Smooth muscle cell (in vitro differentiated cells): ENCODE results near the gene PPP2R2D. TPM values are rescaled to one million over a fixed set of nuclear protein-coding genes. Genes with fewer than 3 reads are reported as not detected.
"Not testable (repeated sequence)": the region's sequence is repeated elsewhere in the genome, so short reads cannot be mapped to it uniquely, and the experiment has no call there.

Experiments used
- DNase-seq: peaks from one replicate; lab custom pipeline; 2025; ENCODE audit not compliant: unreplicated experiment; lab: John Stamatoyannopoulos, UW
- H2AFZ ChIP-seq: fragments of 200-600 bp; sonication (generic); 2 replicates; pipeline ENCODE4 v1.6.0; 2016; ENCODE audit warnings: antibody characterized with exemption, low read depth, mild to moderate bottlenecking
- H3F3A ChIP-seq: fragments of 200-600 bp; sonication (generic); 2 replicates; pipeline ENCODE4 v1.6.0; 2017; ENCODE audit warnings: antibody characterized with exemption, low read depth
- H3K27ac ChIP-seq: fragments of 200-600 bp; sonication (generic); 2 replicates; pipeline ENCODE4 v1.5.1; 2016; ENCODE audit warnings: low read depth, mild to moderate bottlenecking
- H3K27me3 ChIP-seq: fragments of 200-600 bp; sonication (generic); 2 replicates; pipeline ENCODE4 v1.6.1; 2016; ENCODE audit warnings: low read depth, mild to moderate bottlenecking
- H3K36me3 ChIP-seq: fragments of 200-600 bp; sonication (generic); 2 replicates; pipeline ENCODE4 v1.5.1; 2016; ENCODE audit warnings: low read depth
- H3K4me1 ChIP-seq: fragments of 200-600 bp; sonication (generic); 2 replicates; pipeline ENCODE4 v1.5.1; 2016; ENCODE audit warnings: low read depth
- H3K4me2 ChIP-seq: fragments of 200-600 bp; sonication (generic); 2 replicates; pipeline ENCODE4 v1.6.0; 2016; ENCODE audit warnings: mild to moderate bottlenecking
- H3K4me3 ChIP-seq: fragments of 200-600 bp; sonication (generic); 2 replicates; pipeline ENCODE4 v1.5.1; 2016; ENCODE audit warnings: mild to moderate bottlenecking
- H3K79me2 ChIP-seq: fragments of 200-600 bp; sonication (generic); 2 replicates; pipeline ENCODE4 v1.6.0; 2016; ENCODE audit warnings: low read depth, mild to moderate bottlenecking
- H3K9ac ChIP-seq: fragments of 200-600 bp; sonication (generic); 2 replicates; pipeline ENCODE4 v1.6.0; 2016; ENCODE audit warnings: low read depth
- H3K9me3 ChIP-seq: fragments of 200-600 bp; sonication (generic); replicated peaks from 2 replicates; pipeline ENCODE4 v1.5.1; 2016; ENCODE audit warnings: low read depth
- H4K20me1 ChIP-seq: fragments of 200-600 bp; sonication (generic); 2 replicates; pipeline ENCODE4 v1.6.0; 2016; ENCODE audit warnings: low read depth
- CTCF ChIP-seq: fragments of 200-600 bp; sonication (generic); IDR thresholded peaks from 2 replicates; pipeline ENCODE4 v1.5.1; 2017; ENCODE audit warnings: borderline replicate concordance, mild to moderate bottlenecking, antibody characterized with exemption; ENCODE audit not compliant: insufficient read depth, poor library complexity, severe bottlenecking
- WGBS: methylation state at CpG from one replicate; pipeline ENCODE4 v1.1.7; 2016; ENCODE audit warnings: low lambda C conversion rate; 5-methylcytosine and 5-hydroxymethylcytosine counted together
- polyA plus RNA-seq: library from polyadenylated mRNA; unstranded; fragments of >200 nt; fragmentation: Nextera tagmentation; extraction: Ambion mirVana; gene quantifications from 2 replicates; pipeline ENCODE4 v1.2.1, GENCODE V29; 2016
- total RNA-seq: library from RNA; depleted of rRNA; stranded (reverse); fragments of >200 nt; gene quantifications from 2 replicates; pipeline ENCODE4 v1.2.3, GENCODE V29; 2014

The PPP2R2D gene
- total and polyA plus RNA-seq, 2 experiments from 2014 or later: 22.5 to 27.1 TPM

DNA sequence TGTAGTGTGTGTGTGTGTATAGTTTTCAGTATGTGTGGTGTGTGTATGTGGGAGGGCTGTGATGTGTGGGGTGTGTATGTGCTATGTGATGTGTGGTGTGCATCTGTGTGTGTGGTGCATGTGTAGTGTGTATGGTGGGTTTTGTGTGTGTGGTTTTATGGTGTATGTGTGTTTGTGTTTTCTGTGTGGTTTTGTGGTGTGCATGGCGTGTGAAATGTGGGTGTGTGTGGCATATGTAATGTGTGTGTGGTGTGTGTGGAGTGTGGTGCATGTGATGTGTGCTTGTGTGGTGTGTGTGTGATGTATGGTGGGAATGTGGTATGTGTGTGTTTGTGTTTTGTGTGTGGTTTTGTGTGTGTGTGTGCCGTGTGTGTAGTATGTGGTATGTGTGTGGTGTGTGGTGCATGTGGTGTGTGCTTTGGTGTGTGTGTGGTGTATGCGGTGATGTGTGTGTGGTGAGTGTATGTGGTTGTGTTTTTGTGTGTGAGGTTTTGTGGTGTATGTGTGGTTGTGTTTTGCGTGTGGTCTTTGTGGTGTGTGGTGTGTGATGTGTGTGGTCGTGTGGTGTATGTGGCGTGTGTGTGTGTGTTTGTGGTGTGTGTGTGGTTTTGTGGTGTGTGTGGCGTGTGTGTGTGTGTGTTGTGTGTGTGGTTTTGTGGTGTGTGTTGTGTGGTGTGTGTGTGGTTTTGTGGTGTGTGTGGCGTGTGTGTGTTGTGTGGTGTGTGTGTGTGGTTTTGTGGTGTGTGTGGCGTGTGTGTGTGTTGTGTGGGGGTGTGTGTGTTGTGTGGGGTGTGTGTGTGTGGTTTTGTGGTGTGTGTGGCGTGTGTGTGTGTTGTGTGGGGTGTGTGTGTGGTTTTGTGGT is 18.0 kb upstream of the PPP2R2D start:
- H2AFZ ChIP-seq: no peak overlapping the region
- 93% methylated on average over 6 of the region's 10 CpGs for WGBS
- DNase-seq: no peak
- no peak overlapping the region for H3K4me3 ChIP-seq
- no peaks in the 10 kb centered on the region for H3K36me3 ChIP-seq
- no peaks in the 10 kb centered on the region for H3K9me3 ChIP-seq
- no peak overlapping the region for H3K4me2 ChIP-seq
- no peaks in the 10 kb centered on the region for H4K20me1 ChIP-seq
- no peak for TF ChIP-seq CTCF
- no peak overlapping the region for H3K27ac ChIP-seq
- H3K4me1 ChIP-seq: no peaks in the 10 kb centered on the region
- H3K27me3 ChIP-seq: no peaks in the 10 kb centered on the region
- H3K9ac ChIP-seq: no peak overlapping the region
- H3K79me2 ChIP-seq: no peaks in the 10 kb centered on the region
- H3F3A ChIP-seq: no peaks in the 10 kb centered on the region

DNA sequence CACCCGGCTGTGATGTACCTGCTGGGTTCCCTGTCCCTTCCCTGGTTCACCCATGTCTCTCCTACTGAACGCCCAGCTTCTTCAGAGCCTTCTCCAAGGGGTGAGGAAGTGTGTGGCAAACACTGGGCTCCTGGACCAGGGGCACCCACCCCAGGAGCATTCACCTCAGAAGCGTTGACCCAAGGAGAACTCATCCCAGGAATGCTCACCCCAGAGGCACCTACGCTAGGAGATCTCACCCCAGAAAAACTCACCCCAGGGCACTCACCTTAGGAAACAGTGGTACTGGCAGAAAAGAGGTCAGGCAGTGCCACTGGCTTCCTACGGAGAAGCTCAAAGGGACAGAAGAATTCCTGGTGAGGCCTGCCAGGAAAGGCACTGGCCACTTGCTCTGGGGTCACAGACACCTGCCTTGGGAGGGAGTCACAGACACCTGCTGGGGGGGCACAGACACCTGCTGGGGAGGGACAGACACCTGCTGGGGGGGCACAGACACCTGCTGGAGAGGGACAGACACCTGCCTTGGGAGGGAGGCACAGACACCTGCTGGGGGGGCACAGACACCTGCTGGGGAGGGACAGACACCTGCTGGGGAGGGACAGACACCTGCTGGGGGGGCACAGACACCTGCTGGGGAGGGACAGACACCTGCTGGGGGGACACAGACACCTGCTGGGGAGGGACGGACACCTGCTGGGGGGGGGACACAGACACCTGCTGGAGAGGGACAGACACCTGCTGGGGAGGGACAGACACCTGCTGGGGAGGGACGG is 17.0 kb upstream of the PPP2R2D start:
- 76% methylated on average over 6 of the region's 7 CpGs for WGBS
- H3K27me3 ChIP-seq, H3F3A ChIP-seq, H2AFZ ChIP-seq, H3K4me1 ChIP-seq, H3K4me2 ChIP-seq, H3K36me3 ChIP-seq, H3K9me3 ChIP-seq, H3K27ac ChIP-seq, H3K79me2 ChIP-seq, H3K9ac ChIP-seq, DNase-seq, H3K4me3 ChIP-seq, H4K20me1 ChIP-seq: not testable (repeated sequence)

DNA sequence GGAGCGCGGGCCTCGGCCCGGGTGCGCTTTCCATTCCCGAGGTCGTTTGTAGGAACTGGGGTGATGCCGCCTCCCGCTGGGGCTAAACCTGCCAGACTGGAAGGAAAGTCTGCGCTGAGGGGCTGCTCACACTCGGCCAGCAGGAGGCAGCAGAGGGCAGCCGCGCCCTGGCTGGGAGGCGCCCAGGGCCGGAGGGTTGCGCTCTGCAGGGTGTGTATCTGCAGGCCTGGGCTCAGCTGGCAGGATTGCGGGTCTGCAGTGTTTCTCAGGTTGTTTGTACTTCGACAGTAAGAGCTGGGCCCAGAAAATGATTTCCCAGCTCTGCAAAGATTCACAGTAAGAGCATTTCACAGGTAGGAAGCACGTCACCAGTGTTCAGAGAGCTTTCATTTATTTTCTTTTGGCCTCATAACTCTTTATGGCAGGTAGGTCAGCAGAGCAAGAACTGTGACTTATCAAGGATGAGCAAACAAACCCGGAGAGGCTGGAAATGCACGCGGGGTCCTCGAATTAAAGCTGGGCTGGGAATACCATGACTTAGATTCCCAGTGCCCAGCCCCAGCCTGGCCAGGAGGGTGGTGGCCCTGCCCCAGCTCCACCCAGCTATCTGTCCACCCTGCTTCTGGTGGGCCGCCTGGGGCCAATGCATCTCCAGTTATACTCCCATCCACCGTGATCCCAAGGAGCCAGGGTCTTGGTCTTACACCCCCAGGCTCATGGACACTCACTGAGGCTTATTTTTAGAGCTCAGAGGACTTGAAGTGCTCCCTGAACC is 15.2 kb upstream of the PPP2R2D start:
- no peaks in the 10 kb centered on the region for H3K79me2 ChIP-seq
- no peaks in the 10 kb centered on the region for H4K20me1 ChIP-seq
- H3F3A ChIP-seq: no peaks in the 10 kb centered on the region
- no peak overlapping the region for H3K27ac ChIP-seq
- no peaks in the 10 kb centered on the region for H3K27me3 ChIP-seq
- H3K4me1 ChIP-seq: no peaks in the 10 kb centered on the region
- no peaks in the 10 kb centered on the region for H3K36me3 ChIP-seq
- no peak overlapping the region for H3K4me2 ChIP-seq
- H3K4me3 ChIP-seq: no peak overlapping the region
- TF ChIP-seq CTCF: peak; percentile 90
- WGBS: 38% methylated on average over 25 of the region's 25 CpGs
- H3K9ac ChIP-seq: no peak overlapping the region
- H3K9me3 ChIP-seq: no peaks in the 10 kb centered on the region
- no peak overlapping the region for H2AFZ ChIP-seq
- no peak for DNase-seq

- H3K4me3 ChIP-seq: no peak overlapping the region
- H4K20me1 ChIP-seq: no peaks in the 10 kb centered on the region
- TF ChIP-seq CTCF: no peak
- no peaks in the 10 kb centered on the region for H3K79me2 ChIP-seq
- no peak overlapping the region for H3K27ac ChIP-seq
- H3K27me3 ChIP-seq: no peaks in the 10 kb centered on the region
- H3K9ac ChIP-seq: no peak overlapping the region
- no peaks in the 10 kb centered on the region for H3F3A ChIP-seq
- H3K36me3 ChIP-seq: no peaks in the 10 kb centered on the region
- H2AFZ ChIP-seq: no peak overlapping the region
- 82% methylated on average over 10 of the region's 10 CpGs for WGBS
- no peaks in the 10 kb centered on the region for H3K9me3 ChIP-seq
- no peak overlapping the region for H3K4me2 ChIP-seq
- DNase-seq: no peak
- no peaks in the 10 kb centered on the region for H3K4me1 ChIP-seq
Observed at GRCh38 chr10:131886237-131886636, 14.6 kb upstream of the PPP2R2D start.
